Lung (tissue), 12 donors: Measurements from ENCODE around the gene PTPRN2. TPM values are rescaled to one million over a fixed set of nuclear protein-coding genes. Genes with fewer than 3 reads are reported as not detected.

Experiments used
- ATAC-seq: fragments of 200-7000 bp; cut with Tn5 transposase; one replicate; pipeline ENCODE4 v1.9.1; 2020; ENCODE audit warnings: moderate number of reproducible peaks; ENCODE audit not compliant: insufficient read depth, low FRiP score
- DNase-seq, 3 donors: peaks; one replicate each; pipeline ENCODE4 v3.0.0-alpha.2; 2013 to 2017
- H3K27ac ChIP-seq, 2 donors: one replicate each; pipeline ENCODE4 v1.5.1; 2013; ENCODE audit warnings: mild to moderate bottlenecking in 2 of 2, moderate library complexity in 2 of 2, control low read depth in 1 of 2, inconsistent platforms in 1 of 2, low read depth in 1 of 2, low read length in 1 of 2
- H3K27me3 ChIP-seq, 3 donors: one replicate each; pipeline ENCODE4 v1.5.1; 2013; ENCODE audit warnings: low read length in 2 of 3; ENCODE audit not compliant: control insufficient read depth in 3 of 3, insufficient read depth in 3 of 3
- H3K36me3 ChIP-seq, 4 donors: one replicate each; pipeline ENCODE4 v1.5.1; 2013; ENCODE audit warnings: low read length in 4 of 4, mild to moderate bottlenecking in 1 of 4, moderate library complexity in 1 of 4; ENCODE audit not compliant: control insufficient read depth in 4 of 4, insufficient read depth in 4 of 4
- H3K4me1 ChIP-seq, 5 donors: one replicate each; pipeline ENCODE4 v1.5.1; 2013; ENCODE audit warnings: low read length in 5 of 5, mild to moderate bottlenecking in 2 of 5, moderate library complexity in 1 of 5; ENCODE audit not compliant: control insufficient read depth in 5 of 5, insufficient read depth in 5 of 5
- H3K4me3 ChIP-seq: one replicate; pipeline ENCODE4 v1.5.1; 2013; ENCODE audit warnings: mild to moderate bottlenecking, control low read depth, moderate library complexity
- H3K9ac ChIP-seq, 2 donors: one replicate each; pipeline ENCODE4 v1.5.1; 2013; ENCODE audit warnings: low read length in 2 of 2, control low read depth in 1 of 2; ENCODE audit not compliant: insufficient read depth in 1 of 2
- H3K9me3 ChIP-seq, 4 donors: one replicate each; pipeline ENCODE4 v1.5.1; 2013; ENCODE audit warnings: low read length in 3 of 4, mild to moderate bottlenecking in 1 of 4, moderate library complexity in 1 of 4; ENCODE audit not compliant: control insufficient read depth in 4 of 4, insufficient read depth in 3 of 4
- CTCF ChIP-seq: IDR thresholded peaks from 2 replicates; pipeline ENCODE4 v1.5.1; 2012; ENCODE audit warnings: mild to moderate bottlenecking; ENCODE audit errors: control extremely low read depth, extremely low read depth
- WGBS, 2 donors: extraction: QIAGEN DNeasy Blood & Tissue Kit; methylation state at CpG; one replicate each; pipeline ENCODE4 v1.1.7; 2013; 5-methylcytosine and 5-hydroxymethylcytosine counted together
- polyA plus RNA-seq, 2 donors: library from polyadenylated mRNA; stranded (reverse); fragments of 200-250 nt; gene quantifications; one replicate each; pipeline ENCODE4 v1.2.1, GENCODE V29; 2013
- total RNA-seq, 2 donors: library from RNA; depleted of rRNA in 1 of 2; stranded (reverse); fragments of >200 nt in 1 of 2; gene quantifications; one replicate each; pipeline ENCODE4 v1.2.1, GENCODE V29; 2014 to 2021
- donor health status: control.
- donor health status: control.
- donor health status: Bipolar disorder and iron deficiency.
- donor health status: healthy.
- donor health status: DM: yes; HTN: yes; CAD: no.

The PTPRN2 gene
- total and polyA plus RNA-seq, 4 donors = 2.1 to 7.4 (median 4.4) TPM

GRCh38 chr7:157771689-157772088 lies 815.9 kb downstream of the PTPRN2 start:
- ATAC-seq = no peak

GRCh38 chr7:157770716-157771320 lies 816.8 kb downstream of the PTPRN2 start:
- Histone ChIP-seq H3K27me3 (peaks cover 0 to 9% (median 4%) of the 10 kb centered on the region in 3 donors), H3K36me3 (no peaks in the 10 kb centered on the region), H3K4me3 (no peak overlapping the region), H3K9ac (no peak overlapping the region), H3K9me3 (peaks cover 0 to 35% (median 0%) of the 10 kb centered on the region in 4 donors), H3K4me1 (no peaks in the 10 kb centered on the region), H3K27ac (no peak overlapping the region)
- 94% methylated on average over 13 of the region's 13 CpGs for WGBS, 2 donors
- no peak for TF ChIP-seq CTCF
- no peak for ATAC-seq
- no peak for DNase-seq

More at GRCh38 chr7:157771689-157772088, 815.9 kb downstream of the PTPRN2 start:
- Histone ChIP-seq H3K27ac (no peak overlapping the region), H3K4me3 (no peak overlapping the region), H3K27me3 (peaks cover 0 to 9% (median 4%) of the 10 kb centered on the region in 3 donors), H3K9ac (no peak overlapping the region), H3K4me1 (no peaks in the 10 kb centered on the region), H3K9me3 (peaks cover 0 to 30% (median 0%) of the 10 kb centered on the region in 4 donors), H3K36me3 (no peaks in the 10 kb centered on the region)
- no peak for TF ChIP-seq CTCF
- no peak for DNase-seq
- 95 to 96% methylated on average over 6 of the region's 6 CpGs for WGBS, 2 donors

- Histone ChIP-seq H3K27me3 (peaks cover 0 to 9% (median 4%) of the 10 kb centered on the region in 3 donors), H3K4me1 (no peaks in the 10 kb centered on the region), H3K36me3 (no peaks in the 10 kb centered on the region), H3K9ac (no peak overlapping the region), H3K27ac (no peak overlapping the region), H3K9me3 (peaks cover 0 to 42% (median 0%) of the 10 kb centered on the region in 4 donors), H3K4me3 (no peak overlapping the region)
- no peak for TF ChIP-seq CTCF
- ATAC-seq (no peak), DNase-seq (no peak)
- whole genome bisulfite sequencing, 2 donors = 75 to 80% methylated on average over 19 of the region's 19 CpGs
These were observed 818.0 kb downstream of the PTPRN2 start for GRCh38 chr7:157769526-157770215.
